ENCODE data around the gene RHBDF1. TPM values are rescaled to one million over a fixed set of nuclear protein-coding genes. Genes with fewer than 3 reads are reported as not detected.

Gene RHBDF1
- total and polyA plus RNA-seq, 3 experiments from 2014 or later: 0.53 to 0.59 TPM; not detected in 1

DNA sequence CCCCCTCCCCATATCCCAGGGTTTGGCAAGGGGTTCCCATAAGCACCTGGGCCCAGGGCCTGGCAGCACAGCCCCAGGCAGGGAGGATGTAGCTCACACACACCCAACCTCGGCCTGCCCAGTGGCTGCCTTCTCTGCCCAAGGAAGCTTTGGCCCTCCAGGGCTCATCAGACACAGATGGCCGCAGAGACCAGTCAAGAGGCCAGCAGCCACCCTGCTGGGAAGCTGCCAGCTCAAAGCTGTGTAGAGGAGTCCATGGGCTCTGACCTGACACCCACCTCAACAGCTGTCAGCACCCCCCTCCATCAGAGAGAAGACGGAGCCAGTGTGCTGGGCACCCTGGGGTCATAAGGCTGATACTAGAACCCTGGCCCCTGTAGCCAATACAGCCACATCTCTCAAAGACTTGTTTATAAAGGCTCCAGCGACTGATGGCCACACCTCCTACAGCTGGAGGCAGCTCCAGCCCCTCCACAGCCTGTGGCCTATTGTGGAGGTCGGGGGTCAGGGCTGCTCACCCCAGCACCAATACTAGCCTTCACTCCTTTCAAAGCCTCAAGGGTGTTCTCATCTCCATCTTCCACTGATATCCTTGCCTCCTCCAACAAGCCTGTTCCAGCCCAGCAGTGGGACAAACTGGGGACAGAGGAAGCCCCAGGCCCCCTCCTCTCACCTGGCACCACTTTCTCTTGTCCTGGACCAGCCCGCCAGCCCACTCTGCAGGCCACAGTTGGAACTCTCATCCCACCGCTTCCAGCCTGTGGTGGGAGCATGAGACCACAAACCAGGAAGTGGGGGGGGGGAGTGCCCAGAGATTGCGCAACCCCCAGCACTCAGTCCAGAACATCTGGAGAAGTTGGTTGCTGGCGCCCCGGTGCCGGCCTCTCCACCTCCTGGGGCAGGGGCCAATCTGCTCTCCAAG is 3.4 kb upstream of the RHBDF1 start:
- peak overlapping the region in 6 of 7 donors; percentile 8 to 91 (median 68) for H3K4me3 Mint-ChIP-seq
- Histone ChIP-seq H3K4me3 (ENCODE audit: low read length) (no peak overlapping the region), H3K36me3 (ENCODE audit: insufficient read depth, low read length) (no peaks in the 10 kb centered on the region), H3K4me1 (ENCODE audit: insufficient read depth, low read length) (peaks cover 25% of the 10 kb centered on the region), H3K27me3 (ENCODE audit: insufficient read depth, low read length, poor library complexity, severe bottlenecking) (peaks cover 18% of the 10 kb centered on the region), H3K27ac (ENCODE audit: low read depth, low read length) (peak overlapping the region; percentile 65), H3K9me3 (ENCODE audit: low read length) (no peaks in the 10 kb centered on the region)
- DNase-seq: peak in 1 of 5 donors; percentile 15
- peaks cover 20 to 43% (median 28%) of the 10 kb centered on the region in 3 donors for H3K4me1 Mint-ChIP-seq
- H3K36me3 Mint-ChIP-seq: peaks cover 0 to 20% (median 0%) of the 10 kb centered on the region in 3 donors
- ChIA-PET CTCF (interaction anchor here (1.1 to 7.8 kb wide), 6 partner anchors 10 to 31 kb away, joined by 3 to 59 read pairs (median 12); no protein-coding TSS in a partner anchor), POLR2A (no interaction called here)
- H3K9me3 Mint-ChIP-seq: no peaks in the 10 kb centered on the region
- peaks cover 20 to 22% of the 10 kb centered on the region in 2 donors for H3K27me3 Mint-ChIP-seq
- H3K27ac Mint-ChIP-seq: peak overlapping the region in 3 of 8 donors; percentile 12 to 77 (median 23)

GRCh38 chr16:74747-75334 is 2.4 kb upstream of the RHBDF1 start:
- peaks cover 0 to 13% (median 0%) of the 10 kb centered on the region in 3 donors for H3K36me3 Mint-ChIP-seq
- no peak overlapping the region for H3K4me3 ChIP-seq (ENCODE audit: low read length)
- no peak overlapping the region for H3K27ac ChIP-seq (ENCODE audit: low read depth, low read length)
- H3K27me3 Mint-ChIP-seq: peaks cover 25% of the 10 kb centered on the region in 2 donors
- peaks cover 25% of the 10 kb centered on the region for H3K4me1 ChIP-seq (ENCODE audit: insufficient read depth, low read length)
- peak overlapping the region in 3 of 7 donors; percentile 53 to 72 (median 63) for H3K4me3 Mint-ChIP-seq
- H3K4me1 Mint-ChIP-seq: peaks cover 20 to 41% (median 28%) of the 10 kb centered on the region in 3 donors
- CTCF ChIA-PET: interaction anchor here (1.1 to 7.8 kb wide), 4 partner anchors 9 to 32 kb away, joined by 3 to 59 read pairs (median 10); no protein-coding TSS in a partner anchor
- no peaks in the 10 kb centered on the region for H3K9me3 Mint-ChIP-seq
- peaks cover 18% of the 10 kb centered on the region for H3K27me3 ChIP-seq (ENCODE audit: insufficient read depth, low read length, poor library complexity, severe bottlenecking)
- POLR2A ChIA-PET: no interaction called here
- H3K9me3 ChIP-seq (ENCODE audit: low read length): no peaks in the 10 kb centered on the region
- DNase-seq: no peak
- H3K27ac Mint-ChIP-seq: no peak overlapping the region
- H3K36me3 ChIP-seq (ENCODE audit: insufficient read depth, low read length): no peaks in the 10 kb centered on the region

DNA sequence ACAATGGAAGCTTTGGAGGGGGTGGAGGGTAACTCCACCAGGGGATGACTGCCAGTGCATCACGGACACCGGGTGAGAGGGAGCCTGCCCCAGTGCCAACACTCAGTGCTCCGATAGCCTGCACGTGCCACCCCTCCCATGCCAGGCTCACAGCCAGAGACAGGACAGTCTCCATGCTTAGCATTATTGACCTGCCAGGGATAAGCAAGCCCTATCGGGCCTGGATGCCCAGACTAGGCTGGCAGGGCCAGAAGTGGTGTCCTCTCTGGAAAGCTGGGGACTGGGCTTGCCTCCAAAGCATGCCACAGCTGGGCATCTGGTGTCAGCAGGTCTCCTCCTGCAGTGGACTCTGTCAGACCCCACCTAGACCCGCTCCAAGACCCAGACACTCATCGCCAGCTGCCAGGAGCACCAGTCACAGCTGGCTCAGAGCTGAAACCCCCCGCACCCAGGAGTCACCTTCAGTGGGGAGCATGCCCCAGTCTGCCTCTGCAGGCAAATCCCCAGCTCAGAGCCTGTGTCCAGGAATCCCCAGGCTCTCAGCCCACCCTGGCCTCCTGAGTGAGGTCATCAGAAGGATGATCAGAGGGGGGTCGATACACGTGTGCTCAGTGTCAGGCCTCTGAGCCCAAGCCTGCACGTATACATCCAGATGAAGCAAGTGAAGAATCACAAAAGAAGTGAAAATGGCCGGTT is 1.8 kb upstream of the RHBDF1 start:
- CTCF ChIA-PET: interaction anchor here (2.4 to 7.8 kb wide), 2 partner anchors 8 to 22 kb away, joined by 13 to 59 read pairs; no protein-coding TSS in a partner anchor

GRCh38 chr16:71540-72401 is 660 bp downstream of the RHBDF1 start:
- H3K4me1 ChIP-seq (ENCODE audit: insufficient read depth, low read length): peaks cover 14% of the 10 kb centered on the region
- no peak for DNase-seq
- H3K27me3 Mint-ChIP-seq: peaks cover 25 to 30% of the 10 kb centered on the region in 2 donors
- no peaks in the 10 kb centered on the region for H3K9me3 ChIP-seq (ENCODE audit: low read length)
- no peak overlapping the region for H3K27ac Mint-ChIP-seq
- CTCF ChIA-PET: interaction anchor here (1.0 to 7.8 kb wide), 2 partner anchors 8 to 24 kb away, joined by 3 to 59 read pairs; no protein-coding TSS in a partner anchor
- peaks cover 11 to 20% (median 13%) of the 10 kb centered on the region in 3 donors for H3K4me1 Mint-ChIP-seq
- H3K27ac ChIP-seq (ENCODE audit: low read depth, low read length): no peak overlapping the region
- H3K36me3 ChIP-seq (ENCODE audit: insufficient read depth, low read length): no peaks in the 10 kb centered on the region
- no peaks in the 10 kb centered on the region for H3K9me3 Mint-ChIP-seq
- peak overlapping the region in 2 of 7 donors; percentile 32 to 39 for H3K4me3 Mint-ChIP-seq
- H3K36me3 Mint-ChIP-seq: no peaks in the 10 kb centered on the region
- POLR2A ChIA-PET: interaction anchor here (0.8 kb wide), 1 partner anchor 19 kb away, joined by 3 read pairs; no protein-coding TSS in a partner anchor
- no peak overlapping the region for H3K4me3 ChIP-seq (ENCODE audit: low read length)
- H3K27me3 ChIP-seq (ENCODE audit: insufficient read depth, low read length, poor library complexity, severe bottlenecking): peaks cover 18% of the 10 kb centered on the region

More for the DNA sequence above, 1.8 kb upstream of the RHBDF1 start:
- no peak overlapping the region for H3K27ac Mint-ChIP-seq
- H3K27ac ChIP-seq (ENCODE audit: low read depth, low read length): no peak overlapping the region
- peaks cover 18% of the 10 kb centered on the region for H3K27me3 ChIP-seq (ENCODE audit: insufficient read depth, low read length, poor library complexity, severe bottlenecking)
- H3K4me1 ChIP-seq (ENCODE audit: insufficient read depth, low read length): peaks cover 25% of the 10 kb centered on the region
- H3K4me3 ChIP-seq (ENCODE audit: low read length): no peak overlapping the region
- POLR2A ChIA-PET: no interaction called here
- H3K4me3 Mint-ChIP-seq: peak overlapping the region in 2 of 7 donors; percentile 63 to 72
- no peaks in the 10 kb centered on the region for H3K9me3 Mint-ChIP-seq
- DNase-seq: no peak
- no peaks in the 10 kb centered on the region for H3K9me3 ChIP-seq (ENCODE audit: low read length)
- no peaks in the 10 kb centered on the region for H3K36me3 ChIP-seq (ENCODE audit: insufficient read depth, low read length)
- H3K4me1 Mint-ChIP-seq: peaks cover 18 to 34% (median 27%) of the 10 kb centered on the region in 3 donors
- H3K27me3 Mint-ChIP-seq: peaks cover 25 to 30% of the 10 kb centered on the region in 2 donors
- peaks cover 0 to 8% (median 0%) of the 10 kb centered on the region in 3 donors for H3K36me3 Mint-ChIP-seq

DNA sequence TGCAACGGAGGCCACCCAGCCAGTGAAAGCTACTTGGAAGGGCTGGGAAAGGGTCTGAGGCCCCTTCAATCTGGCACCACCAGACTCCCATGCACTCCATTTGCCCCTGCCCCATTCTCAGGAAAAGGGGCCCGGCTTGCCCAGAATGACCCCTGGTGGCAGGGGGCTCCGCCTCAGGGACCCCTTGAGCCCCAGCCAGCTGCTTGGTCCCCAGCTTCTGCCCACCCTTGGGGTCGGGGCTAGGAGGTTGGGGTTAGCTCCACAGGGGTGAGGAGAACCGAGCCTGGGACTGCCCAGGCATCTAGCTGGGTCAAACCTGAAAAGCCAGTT is 1.3 kb downstream of the RHBDF1 start:
- peaks cover 18% of the 10 kb centered on the region for H3K27me3 ChIP-seq (ENCODE audit: insufficient read depth, low read length, poor library complexity, severe bottlenecking)
- POLR2A ChIA-PET: no interaction called here
- Mint-ChIP-seq H3K36me3 (no peaks in the 10 kb centered on the region), H3K9me3 (no peaks in the 10 kb centered on the region), H3K4me3 (peak overlapping the region in 1 of 7 donors; percentile 39), H3K27ac (no peak overlapping the region), H3K4me1 (peaks cover 6 to 14% (median 7%) of the 10 kb centered on the region in 3 donors), H3K27me3 (peaks cover 25 to 30% of the 10 kb centered on the region in 2 donors)
- H3K27ac ChIP-seq (ENCODE audit: low read depth, low read length): no peak overlapping the region
- H3K36me3 ChIP-seq (ENCODE audit: insufficient read depth, low read length): no peaks in the 10 kb centered on the region
- peaks cover 8% of the 10 kb centered on the region for H3K4me1 ChIP-seq (ENCODE audit: insufficient read depth, low read length)
- no peaks in the 10 kb centered on the region for H3K9me3 ChIP-seq (ENCODE audit: low read length)
- no peak overlapping the region for H3K4me3 ChIP-seq (ENCODE audit: low read length)
- DNase-seq: no peak
- CTCF ChIA-PET: interaction anchor here (7.8 kb wide), 1 partner anchor 25 kb away, joined by 59 read pairs; no protein-coding TSS in a partner anchor

DNA sequence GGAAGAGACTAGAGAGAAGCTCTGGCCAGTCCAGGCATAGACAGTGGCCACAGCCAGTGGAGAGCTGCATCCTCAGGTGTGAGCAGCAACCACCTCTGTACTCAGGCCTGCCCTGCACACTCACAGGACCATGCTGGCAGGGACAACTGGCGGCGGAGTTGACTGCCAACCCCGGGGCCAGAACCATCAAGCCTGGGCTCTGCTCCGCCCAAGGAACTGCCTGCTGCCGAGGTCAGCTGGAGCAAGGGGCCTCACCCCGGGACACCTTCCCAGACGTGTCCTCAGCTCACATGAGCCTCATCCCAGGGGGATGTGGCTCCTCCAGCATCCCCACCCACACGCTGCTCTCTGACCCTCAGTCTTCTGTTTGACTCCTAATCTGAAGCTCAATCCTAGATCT is 3.2 kb downstream of the RHBDF1 start:
- Mint-ChIP-seq H3K36me3 (no peaks in the 10 kb centered on the region), H3K4me3 (no peak overlapping the region), H3K27me3 (peaks cover 20 to 27% of the 10 kb centered on the region in 2 donors), H3K9me3 (no peaks in the 10 kb centered on the region), H3K27ac (no peak overlapping the region), H3K4me1 (peaks cover 3 to 13% (median 5%) of the 10 kb centered on the region in 3 donors)
- H3K36me3 ChIP-seq (ENCODE audit: insufficient read depth, low read length): no peaks in the 10 kb centered on the region
- ChIA-PET POLR2A (no interaction called here), CTCF (interaction anchor here (0.6 to 7.8 kb wide), 2 partner anchors 27 to 38 kb away, joined by 3 to 59 read pairs; no protein-coding TSS in a partner anchor)
- H3K4me3 ChIP-seq (ENCODE audit: low read length): no peak overlapping the region
- no peak overlapping the region for H3K27ac ChIP-seq (ENCODE audit: low read depth, low read length)
- peaks cover 15% of the 10 kb centered on the region for H3K27me3 ChIP-seq (ENCODE audit: insufficient read depth, low read length, poor library complexity, severe bottlenecking)
- H3K4me1 ChIP-seq (ENCODE audit: insufficient read depth, low read length): peaks cover 4% of the 10 kb centered on the region
- DNase-seq: no peak
- no peaks in the 10 kb centered on the region for H3K9me3 ChIP-seq (ENCODE audit: low read length)

Measured in CD8-positive, alpha-beta memory T cell (primary cell).